GM12892 (cell line): Measurements from ENCODE around the gene IL17F.

Experiments used
- POLR2A ChIP-seq: IDR thresholded peaks from 2 replicates; pipeline ENCODE4 v1.6.1; 2011; ENCODE audit warnings: low read depth, low read length, control low read depth
- POLR2AphosphoS5 ChIP-seq: IDR thresholded peaks from 2 replicates; pipeline ENCODE4 v1.6.1; 2011; ENCODE audit warnings: low read depth, low read length, control low read depth

DNA sequence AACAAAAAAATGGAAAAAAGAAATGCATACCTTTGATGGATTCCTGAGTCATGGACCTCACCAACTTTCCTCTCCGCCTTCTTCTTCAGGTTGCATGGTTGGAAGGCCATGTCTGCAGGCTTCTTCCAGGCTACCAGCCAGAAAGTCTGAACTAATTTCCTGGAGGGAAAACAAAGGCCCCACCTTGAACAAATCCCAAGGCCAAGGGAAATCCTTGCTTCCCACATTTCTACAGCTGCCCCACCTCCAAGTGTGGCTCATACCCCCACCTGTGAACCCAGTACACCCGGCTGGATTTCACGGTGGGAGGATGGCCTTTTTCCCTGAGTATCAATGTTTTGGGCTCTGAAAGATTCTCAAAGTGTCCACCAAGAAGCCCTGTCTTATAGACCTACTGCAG is 35.7 kb downstream of the IL17F start:
- no peak for TF ChIP-seq POLR2AphosphoS5
- TF ChIP-seq POLR2A: no peak
